K562 (cell line): ENCODE data around the gene FAM171A2. TPM values are rescaled to one million over a fixed set of nuclear protein-coding genes. Genes with fewer than 3 reads are reported as not detected.

ENCODE experiments used
- ATAC-seq: fragments of 200-7000 bp; cut with Tn5 transposase; 3 replicates; pipeline ENCODE4 v1.9.1; 2020; ENCODE audit warnings: moderate library complexity
- BruUV-seq: library from RNA; stranded (reverse); fragments of 400-500 nt; replicated peaks from 2 replicates; lab custom pipeline; 2021; lab: Mats Ljungman, UMichigan
- CTCF ChIA-PET: fragments of 300-600 bp; formaldehyde crosslinking; extraction: SDS; loops from one replicate; lab custom pipeline; 2021; ENCODE audit warnings: low intra/inter-chr PET ratio; lab: Yijun Ruan, JAX
- POLR2A ChIA-PET: fragments of 300-600, 350-650 bp; sonication (Branson Sonifier 250); formaldehyde crosslinking; extraction: SDS; loops from one replicate; lab custom pipeline; 2021; ENCODE audit warnings: antibody characterized with exemption, inconsistent platforms; lab: Yijun Ruan, JAX
- DNase-seq, 4 experiments: peaks; one replicate each; pipeline versions ENCODE4 v3.0.0 to v3.0.0-alpha.2; 2011 to 2018; ENCODE audit warnings: low spot score in 3 of 4, mixed read lengths in 3 of 4; ENCODE audit errors: extremely low read depth in 1 of 4
- FAIRE-seq: peaks from 2 replicates; lab custom pipeline; 2011; peaks lifted over from hg19 to GRCh38; lab: Jason Lieb, UNC
- H2AFZ ChIP-seq: 2 replicates; pipeline ENCODE4 v1.6.0; 2011; ENCODE audit warnings: low read depth, low read length, control low read depth, inconsistent platforms
- H3K27ac ChIP-seq: fragments of 200-600 bp; 3 replicates; pipeline ENCODE4 v1.8.0; 2011; ENCODE audit warnings: low read depth, mild to moderate bottlenecking, control low read depth, inconsistent platforms, low read length, moderate library complexity, mixed read lengths; ENCODE audit errors: extremely low read depth
- H3K27me3 ChIP-seq, 2 experiments: fragments of 300-600 bp in 1 of 2; 2 replicates in 1 of 2; 3 replicates in 1 of 2; pipeline versions ENCODE4 v1.6.0 to v1.8.0; 2011; ENCODE audit warnings: inconsistent platforms in 2 of 2, low read length in 2 of 2, mild to moderate bottlenecking in 1 of 2, mixed read lengths in 1 of 2, moderate library complexity in 1 of 2; ENCODE audit not compliant: control insufficient read depth in 2 of 2, insufficient read depth in 2 of 2
- H3K36me3 ChIP-seq: fragments of 300-600 bp; 3 replicates; pipeline ENCODE4 v1.8.0; 2011; ENCODE audit warnings: mild to moderate bottlenecking, low read length, inconsistent platforms; ENCODE audit not compliant: control insufficient read depth, insufficient read depth
- H3K4me1 ChIP-seq, 2 experiments: fragments of 200-600 bp in 1 of 2; replicated peaks in 1 of 2; 2 replicates in 1 of 2; 3 replicates in 1 of 2; pipeline versions ENCODE4 v1.5.1 to v1.8.0; 2011; ENCODE audit warnings: inconsistent platforms in 2 of 2, low read length in 2 of 2, mild to moderate bottlenecking in 1 of 2, mixed read lengths in 1 of 2, moderate library complexity in 1 of 2; ENCODE audit not compliant: control insufficient read depth in 2 of 2, insufficient read depth in 2 of 2
- H3K4me2 ChIP-seq: 2 replicates; pipeline ENCODE4 v1.6.1; 2011; ENCODE audit warnings: low read length, control low read depth, inconsistent platforms, mixed read lengths; ENCODE audit not compliant: insufficient read depth
- H3K4me3 ChIP-seq: fragments of 200-600 bp; sonication (generic), shearing (Covaris generic); 2 replicates; pipeline ENCODE4 v1.5.1; 2016; ENCODE audit warnings: control low read depth, inconsistent platforms
- H3K79me2 ChIP-seq: fragments of 200-600 bp; 3 replicates; pipeline ENCODE4 v1.8.0; 2011; ENCODE audit warnings: low read length, inconsistent platforms; ENCODE audit not compliant: control insufficient read depth, insufficient read depth
- H3K9ac ChIP-seq, 2 experiments: 2 replicates each; pipeline versions ENCODE4 v1.6.0 to v1.6.1; 2011; ENCODE audit warnings: low read depth in 2 of 2, low read length in 2 of 2, control low read depth in 1 of 2, inconsistent platforms in 1 of 2, mild to moderate bottlenecking in 1 of 2, mixed read lengths in 1 of 2; ENCODE audit not compliant: insufficient read depth in 1 of 2
- H3K9me1 ChIP-seq: one replicate; pipeline ENCODE4 v1.6.0; 2011; ENCODE audit warnings: inconsistent platforms, mild to moderate bottlenecking, low read length, moderate library complexity; ENCODE audit not compliant: control insufficient read depth, insufficient read depth
- H3K9me3 ChIP-seq: replicated peaks from 2 replicates; pipeline ENCODE4 v1.5.1; 2011; ENCODE audit warnings: low read depth, low read length, inconsistent platforms; ENCODE audit not compliant: control insufficient read depth, insufficient read depth
- H4K20me1 ChIP-seq: replicated peaks from 2 replicates; pipeline ENCODE4 v1.6.1; 2011; ENCODE audit warnings: low read length, inconsistent platforms, mixed read lengths; ENCODE audit not compliant: control insufficient read depth, insufficient read depth
- BDP1 ChIP-seq: IDR thresholded peaks from 3 replicates; pipeline ENCODE4 v1.6.1; 2011; ENCODE audit not compliant: insufficient read length, insufficient read depth
- CBFA2T3 ChIP-seq: fragments of 450-650 bp; IDR thresholded peaks from 2 replicates; pipeline ENCODE4 v1.6.1; 2017
- COPS2 ChIP-seq: fragments of 450-650 bp; conservative IDR thresholded peaks from 2 replicates; pipeline ENCODE4 v1.6.1; 2016; ENCODE audit warnings: mild to moderate bottlenecking, moderate library complexity
- CREB3L1 ChIP-seq: fragments of 450-650 bp; IDR thresholded peaks from 2 replicates; pipeline ENCODE4 v1.6.1; 2014; ENCODE audit warnings: low read depth, mild to moderate bottlenecking, moderate library complexity, borderline replicate concordance
- CTBP1 ChIP-seq: fragments of 450-650 bp; IDR thresholded peaks from 2 replicates; pipeline ENCODE4 v1.6.1; 2016; ENCODE audit warnings: borderline replicate concordance
- DMBX1 ChIP-seq: fragments of 250-450 bp; sonication (Bioruptor Pico); IDR thresholded peaks from 2 replicates; pipeline ENCODE4 v1.8.0; 2022; ENCODE audit warnings: inconsistent platforms, mild to moderate bottlenecking, moderate library complexity, borderline replicate concordance
- E2F6 ChIP-seq, 2 experiments: IDR thresholded peaks; 2 replicates each; pipeline ENCODE4 v1.6.1; 2011; ENCODE audit warnings: borderline replicate concordance in 1 of 2, control low read depth in 1 of 2, low read depth in 1 of 2, low read length in 1 of 2, mild to moderate bottlenecking in 1 of 2, mixed read lengths in 1 of 2, moderate library complexity in 1 of 2; ENCODE audit not compliant: insufficient read depth in 1 of 2, insufficient read length in 1 of 2, poor library complexity in 1 of 2, severe bottlenecking in 1 of 2; ENCODE audit errors: extremely low read depth in 1 of 2
- GABPA ChIP-seq: fragments of 200-800 bp; sonication (Bioruptor generic); conservative IDR thresholded peaks from 2 replicates; pipeline ENCODE4 v1.6.1; 2016; ENCODE audit warnings: low read depth, missing genetic modification characterization, missing compliant biosample characterization
- HMG20B ChIP-seq: fragments of 250-450 bp; sonication (Bioruptor Pico); IDR thresholded peaks from 2 replicates; pipeline ENCODE4 v1.5.0; 2021; ENCODE audit warnings: mild to moderate bottlenecking
- KHSRP ChIP-seq: fragments of 450-650 bp; IDR thresholded peaks from 2 replicates; pipeline ENCODE4 v1.6.1; 2017
- LARP7 ChIP-seq: fragments of 450-650 bp; IDR thresholded peaks from 2 replicates; pipeline ENCODE4 v1.6.1; 2016
- NFXL1 ChIP-seq: fragments of 450-650 bp; formaldehyde crosslinking; IDR thresholded peaks from 2 replicates; pipeline ENCODE4 v1.4.0; 2021; ENCODE audit warnings: mild to moderate bottlenecking
- SMARCA5 ChIP-seq: fragments of 450-650 bp; IDR thresholded peaks from 2 replicates; pipeline ENCODE4 v1.6.1; 2016
- SP1 ChIP-seq: sonication (generic); formaldehyde crosslinking; IDR thresholded peaks from 2 replicates; pipeline ENCODE4 v1.8.1; 2022; ENCODE audit warnings: mild to moderate bottlenecking, missing genetic modification reagents
- SRSF3 ChIP-seq: fragments of 200-400 bp; formaldehyde crosslinking; IDR thresholded peaks from 2 replicates; pipeline ENCODE4 v1.6.1; 2016; ENCODE audit warnings: mild to moderate bottlenecking, low read length, moderate library complexity; ENCODE audit not compliant: insufficient read depth
- ZNF354B ChIP-seq: fragments of 250-450 bp; sonication (Bioruptor Pico); IDR thresholded peaks from 2 replicates; pipeline ENCODE4 v1.4.0; 2020
- WGBS: fragments of 100-300 bp; shearing (Covaris generic); methylation state at CpG from one replicate; pipeline ENCODE4 v1.1.6; 2016; ENCODE audit warnings: low coverage, mixed read lengths; ENCODE audit not compliant: insufficient coverage; ENCODE audit errors: missing lambda C conversion rate; 5-methylcytosine and 5-hydroxymethylcytosine counted together
- in situ Hi-C: fragments of 300-500 bp; cut with MboI; formaldehyde crosslinking; loops from 4 replicates; pipeline ENCODE4 v1.15.0; 2018; ENCODE audit warnings: inconsistent platforms, mixed read lengths
- intact Hi-C: fragments of 100-400 bp; cut with micrococcal nuclease; formaldehyde crosslinking; loops from 2 replicates; pipeline ENCODE4 v1.14.2; 2022
- polyA plus RNA-seq, 8 experiments: library from polyadenylated mRNA; depleted of rRNA in 4 of 8; stranded (reverse) in 5 of 8; unstranded in 3 of 8; fragments of >200 nt; fragmentation: Nextera tagmentation in 2 of 8; fragmentation: Illumina TruSeq in 1 of 8; extraction: Ambion mirVana in 2 of 8; extraction: Trizol in 1 of 8; gene quantifications; 2 replicates each; pipeline versions ENCODE4 v1.2.1 to v1.2.3, GENCODE V29; 2011 to 2014; ENCODE audit warnings: inconsistent platforms in 1 of 8, missing spikeins in 1 of 8
- total RNA-seq, 7 experiments: library from RNA; depleted of rRNA in 6 of 7; stranded (reverse); fragments of >200 nt in 6 of 7; fragmentation: Illumina TruSeq in 2 of 7; extraction: Trizol in 2 of 7; gene quantifications; 2 replicates each; pipeline versions ENCODE4 v1.2.1 to v1.2.3, GENCODE V29; 2011 to 2021; ENCODE audit warnings: low replicate concordance in 1 of 7
- TF ChIP-seq, protein P1 (sequence below): sonication (generic); formaldehyde crosslinking; IDR thresholded peaks from 2 replicates; pipeline ENCODE4 v1.8.0; 2022; ENCODE audit warnings: mild to moderate bottlenecking, low read depth, missing genetic modification reagents
- TF ChIP-seq, protein P2 (sequence below), 2 experiments: fragments of 200-800 bp in 1 of 2; sonication (Bioruptor generic) in 1 of 2; sonication (generic) in 1 of 2; formaldehyde crosslinking in 1 of 2; IDR thresholded peaks in 1 of 2; conservative IDR thresholded peaks in 1 of 2; 2 replicates each; pipeline versions ENCODE4 v1.5.0 to v1.6.1; 2016 to 2020; ENCODE audit warnings: missing compliant biosample characterization in 1 of 2, missing genetic modification characterization in 1 of 2, missing genetic modification reagents in 1 of 2

FAM171A2 gene
- total and polyA plus RNA-seq, 9 of the 15 experiments (the other 6 are each of a cell fraction or from before 2014, with no cell fraction given) = 0.10 to 10.2 (median 2.0) TPM; not detected in 1

DNA sequence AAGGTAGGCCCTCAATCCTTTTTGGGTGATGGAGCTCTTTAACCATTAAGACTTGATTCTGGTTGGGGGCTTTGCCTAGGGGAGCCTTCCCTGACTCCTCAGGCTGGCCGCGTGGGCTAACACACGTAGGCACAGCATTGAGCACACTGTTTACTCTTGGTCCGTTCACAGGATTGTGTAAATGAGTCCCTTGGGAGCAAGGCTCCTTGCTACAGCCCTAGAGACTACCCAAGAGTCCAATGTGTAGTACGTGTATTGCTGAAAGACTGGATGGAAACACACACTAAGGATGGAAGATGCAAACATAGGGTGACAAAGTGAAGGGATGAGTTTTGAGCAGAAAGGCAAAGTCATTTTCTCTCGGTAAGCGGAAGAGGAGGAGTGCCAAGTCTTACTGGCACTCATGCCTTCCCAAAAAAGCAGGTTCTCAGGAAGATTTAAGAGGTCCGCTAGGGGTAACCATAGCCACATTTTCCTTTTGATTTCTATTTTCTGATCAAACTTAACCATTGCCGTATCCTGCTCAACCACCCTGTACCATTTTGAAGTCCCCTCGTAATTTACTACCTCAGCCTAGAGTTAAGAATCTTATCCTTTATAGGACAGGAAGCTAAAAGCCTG is 26.7 kb upstream of the FAM171A2 start:
- in situ Hi-C loops = no loop called here
- peaks cover 7% of the 10 kb centered on the region; the same call in 2 of the 3 replicates for H3K79me2 ChIP-seq
- ATAC-seq (no peak), DNase-seq (no peak), FAIRE-seq (peak; percentile 65)
- 57% methylated on average over 10 of the region's 10 CpGs for WGBS
- peak overlapping the region in 1 of 2 experiments; percentile 39; a peak in 2 of 4 replicates for H3K9ac ChIP-seq
- peak overlapping the region; percentile 79 for H3K27ac ChIP-seq
- POLR2A ChIA-PET = interaction anchor here (0.6 to 1.4 kb wide), 5 partner anchors 15 to 266 kb away, joined by 3 to 6 read pairs (median 4); no protein-coding TSS in a partner anchor
- no peaks in the 10 kb centered on the region for H3K36me3 ChIP-seq
- intact Hi-C loops = no loop called here
- peak overlapping the region; percentile 89 for H2AFZ ChIP-seq
- H3K4me2 ChIP-seq = peak overlapping the region; percentile 63
- CTCF ChIA-PET = no interaction called here
- no peaks in the 10 kb centered on the region for H3K27me3 ChIP-seq
- H3K9me1 ChIP-seq = no peaks in the 10 kb centered on the region
- peaks cover 33 to 56% of the 10 kb centered on the region in 2 experiments for H3K4me1 ChIP-seq
- BruUV-seq = TSS peak; percentile 20
- H3K9me3 ChIP-seq = no peaks in the 10 kb centered on the region
- no peak overlapping the region for H3K4me3 ChIP-seq
- no peaks in the 10 kb centered on the region for H4K20me1 ChIP-seq
- TF ChIP-seq HMG20B (CRISPR knock-in tag) (no peak), KHSRP (no peak), BDP1 (no peak), DMBX1 (CRISPR knock-in tag) (no peak), CREB3L1 (no peak), E2F6 (IDR thresholded peaks at IDR 0.05; ENCODE audit: borderline replicate concordance in 1 of 2, extremely low read depth in 1 of 2, insufficient read depth in 1 of 2, insufficient read length in 1 of 2, low read depth in 1 of 2, low read length in 1 of 2, poor library complexity in 1 of 2, severe bottlenecking in 1 of 2) (no peak), SRSF3 (no peak), CTBP1 (no peak), SP1 (CRISPR knock-in tag) (no peak), CBFA2T3 (0 out of 2 replicates have a peak, but pooled peaks have one; percentile 9), COPS2 (no peak), LARP7 (no peak), SMARCA5 (no peak), ZNF354B (CRISPR knock-in tag) (no peak), NFXL1 (no peak), GABPA (tag) (peak; percentile 27; the same call in 1 of the 2 replicates)
- TF ChIP-seq, protein P1, sequence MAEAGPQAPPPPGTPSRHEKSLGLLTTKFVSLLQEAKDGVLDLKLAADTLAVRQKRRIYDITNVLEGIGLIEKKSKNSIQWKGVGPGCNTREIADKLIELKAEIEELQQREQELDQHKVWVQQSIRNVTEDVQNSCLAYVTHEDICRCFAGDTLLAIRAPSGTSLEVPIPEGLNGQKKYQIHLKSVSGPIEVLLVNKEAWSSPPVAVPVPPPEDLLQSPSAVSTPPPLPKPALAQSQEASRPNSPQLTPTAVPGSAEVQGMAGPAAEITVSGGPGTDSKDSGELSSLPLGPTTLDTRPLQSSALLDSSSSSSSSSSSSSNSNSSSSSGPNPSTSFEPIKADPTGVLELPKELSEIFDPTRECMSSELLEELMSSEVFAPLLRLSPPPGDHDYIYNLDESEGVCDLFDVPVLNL (CRISPR knock-in tag) = no peak
- TF ChIP-seq, protein P2, sequence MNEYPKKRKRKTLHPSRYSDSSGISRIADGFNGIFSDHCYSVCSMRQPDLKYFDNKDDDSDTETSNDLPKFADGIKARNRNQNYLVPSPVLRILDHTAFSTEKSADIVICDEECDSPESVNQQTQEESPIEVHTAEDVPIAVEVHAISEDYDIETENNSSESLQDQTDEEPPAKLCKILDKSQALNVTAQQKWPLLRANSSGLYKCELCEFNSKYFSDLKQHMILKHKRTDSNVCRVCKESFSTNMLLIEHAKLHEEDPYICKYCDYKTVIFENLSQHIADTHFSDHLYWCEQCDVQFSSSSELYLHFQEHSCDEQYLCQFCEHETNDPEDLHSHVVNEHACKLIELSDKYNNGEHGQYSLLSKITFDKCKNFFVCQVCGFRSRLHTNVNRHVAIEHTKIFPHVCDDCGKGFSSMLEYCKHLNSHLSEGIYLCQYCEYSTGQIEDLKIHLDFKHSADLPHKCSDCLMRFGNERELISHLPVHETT (CRISPR knock-in tag; conservative IDR thresholded peaks at IDR 0.05 in 1 of 2, IDR thresholded peaks at IDR 0.05 in 1 of 2) = peak in 1 of 2 experiments; percentile 9; a peak in 1 of 4 replicates
